Uterus (tissue), 4 donors: ENCODE data around the gene DERL2. TPM values are rescaled to one million over a fixed set of nuclear protein-coding genes. Genes with fewer than 3 reads are reported as not detected.

ENCODE experiments used
- DNase-seq, 2 donors: peaks; one replicate each; pipeline ENCODE4 v3.0.0-alpha.2; 2019 to 2020
- H3K27ac ChIP-seq, 2 donors: fragments of 200-600 bp; sonication (generic); 1 replicate in 1 of 2; 2 replicates in 1 of 2; pipeline ENCODE4 v1.5.1; 2016 to 2018
- H3K27me3 ChIP-seq, 2 donors: fragments of 200-600 bp; sonication (generic); one replicate each; pipeline ENCODE4 v1.5.1; 2018 to 2019; ENCODE audit warnings: control low read depth in 1 of 2
- H3K36me3 ChIP-seq, 2 donors: fragments of 200-600 bp; sonication (generic); one replicate each; pipeline ENCODE4 v1.5.1; 2019; ENCODE audit warnings: control low read depth in 1 of 2
- H3K4me1 ChIP-seq, 2 donors: fragments of 200-600 bp; sonication (generic); one replicate each; pipeline ENCODE4 v1.5.1; 2018 to 2019; ENCODE audit warnings: control low read depth in 1 of 2
- H3K4me3 ChIP-seq, 2 donors: fragments of 200-600 bp; sonication (generic); 1 replicate in 1 of 2; 2 replicates in 1 of 2; pipeline ENCODE4 v1.5.1; 2018 to 2019; ENCODE audit warnings: mild to moderate bottlenecking in 1 of 2
- H3K9me3 ChIP-seq, 2 donors: fragments of 200-600 bp; sonication (generic); one replicate each; pipeline ENCODE4 v1.5.1; 2019; ENCODE audit warnings: control low read depth in 1 of 2
- CTCF ChIP-seq, 4 experiments: fragments of 200-600 bp in 2 of 4; fragments of 450-650 bp in 2 of 4; sonication (generic) in 2 of 4; IDR thresholded peaks; one replicate each; pipeline ENCODE4 v1.5.1; 2016 to 2019; ENCODE audit warnings: antibody characterized with exemption in 4 of 4, mild to moderate bottlenecking in 2 of 4, moderate library complexity in 1 of 4
- POLR2A ChIP-seq, 2 donors: fragments of 450-650 bp; IDR thresholded peaks; one replicate each; pipeline ENCODE4 v1.6.1; 2016; ENCODE audit warnings: antibody characterized with exemption in 2 of 2, mild to moderate bottlenecking in 1 of 2, moderate library complexity in 1 of 2
- intact Hi-C: fragments of 100-400 bp; cut with DNase I; formaldehyde crosslinking; loops from one replicate; pipeline ENCODE4 v1.15.1; 2023; ENCODE audit warnings: low total_unique reads
- total RNA-seq, 4 donors: library from RNA; depleted of rRNA in 3 of 4; stranded (reverse); fragments of >200 nt in 3 of 4; gene quantifications; one replicate each; pipeline versions ENCODE4 v1.1.0 to v1.2.4, GENCODE V29; 2014 to 2023
- donor health status: DM: yes; HTN: yes; CAD: no.

The DERL2 gene
- total RNA-seq, 4 donors from 2014 or later: 10.2 to 61.4 (median 47.0) TPM

- Histone ChIP-seq H3K36me3 (no peaks in the 10 kb centered on the region), H3K27ac (no peak overlapping the region), H3K4me1 (peaks cover 10 to 12% of the 10 kb centered on the region in 2 donors), H3K27me3 (no peaks in the 10 kb centered on the region), H3K9me3 (no peaks in the 10 kb centered on the region), H3K4me3 (no peak overlapping the region)
- intact Hi-C loops: no loop called here
- no peak for DNase-seq
- TF ChIP-seq POLR2A (IDR thresholded peaks at IDR 0.05) (no peak), CTCF (IDR thresholded peaks at IDR 0.05) (no peak)
These were observed 19.7 kb downstream of the DERL2 start for GRCh38 chr17:5466295-5466694.

- H3K4me1 ChIP-seq: peaks cover 10 to 12% of the 10 kb centered on the region in 2 donors
- no peaks in the 10 kb centered on the region for H3K27me3 ChIP-seq
- intact Hi-C loops: no loop called here
- no peaks in the 10 kb centered on the region for H3K9me3 ChIP-seq
- no peak overlapping the region for H3K4me3 ChIP-seq
- TF ChIP-seq POLR2A (IDR thresholded peaks at IDR 0.05) (no peak), CTCF (IDR thresholded peaks at IDR 0.05) (no peak)
- DNase-seq: no peak
- H3K36me3 ChIP-seq: no peaks in the 10 kb centered on the region
- no peak overlapping the region for H3K27ac ChIP-seq
These were observed 21.1 kb downstream of the DERL2 start for GRCh38 chr17:5464717-5465507.

GRCh38 chr17:5446786-5447185, 39.2 kb downstream of the DERL2 start:
- no peak overlapping the region for H3K27ac ChIP-seq
- H3K4me3 ChIP-seq: no peak overlapping the region
- no peaks in the 10 kb centered on the region for H3K4me1 ChIP-seq
- H3K27me3 ChIP-seq: no peaks in the 10 kb centered on the region
- no peaks in the 10 kb centered on the region for H3K9me3 ChIP-seq
- TF ChIP-seq CTCF (IDR thresholded peaks at IDR 0.05) (no peak), POLR2A (IDR thresholded peaks at IDR 0.05) (no peak)
- H3K36me3 ChIP-seq: no peaks in the 10 kb centered on the region
- DNase-seq: no peak
- intact Hi-C loops: no loop called here

- Histone ChIP-seq H3K27me3 (no peaks in the 10 kb centered on the region), H3K9me3 (no peaks in the 10 kb centered on the region), H3K36me3 (no peaks in the 10 kb centered on the region), H3K27ac (no peak overlapping the region), H3K4me1 (no peaks in the 10 kb centered on the region), H3K4me3 (no peak overlapping the region)
- TF ChIP-seq CTCF (IDR thresholded peaks at IDR 0.05): no peak
- TF ChIP-seq POLR2A (IDR thresholded peaks at IDR 0.05): no peak
- no peak for DNase-seq
- intact Hi-C loops: no loop called here
These were observed 41.8 kb downstream of the DERL2 start for GRCh38 chr17:5444209-5444608.

- Histone ChIP-seq H3K4me3 (no peak overlapping the region), H3K4me1 (no peaks in the 10 kb centered on the region), H3K36me3 (no peaks in the 10 kb centered on the region), H3K9me3 (no peaks in the 10 kb centered on the region), H3K27ac (no peak overlapping the region), H3K27me3 (no peaks in the 10 kb centered on the region)
- TF ChIP-seq POLR2A (IDR thresholded peaks at IDR 0.05): no peak
- no peak for TF ChIP-seq CTCF (IDR thresholded peaks at IDR 0.05)
- no peak for DNase-seq
- intact Hi-C loops: no loop called here
These were observed 42.2 kb downstream of the DERL2 start for GRCh38 chr17:5443728-5444127.
